GM19328 (cell line): Measurements from ENCODE around the gene RNF144A.

Experiments
- ATAC-seq: cut with Tn5 transposase; IDR thresholded peaks from one replicate; pipeline ENCODE4 v1.9.1; 2021; ENCODE audit warnings: mild to moderate bottlenecking, moderate library complexity; ENCODE audit not compliant: unreplicated experiment

The RNF144A gene

GRCh38 chr2:7071154-7071553, 153.9 kb downstream of the RNF144A start:
- ATAC-seq = no peak

- no peak for ATAC-seq
Measured at GRCh38 chr2:7071916-7072556, 154.8 kb downstream of the RNF144A start.

GRCh38 chr2:7073901-7074300, 156.7 kb downstream of the RNF144A start:
- no peak for ATAC-seq

GRCh38 chr2:7075834-7076233, 158.6 kb downstream of the RNF144A start:
- no peak for ATAC-seq

GRCh38 chr2:7077660-7078267, 160.6 kb downstream of the RNF144A start:
- ATAC-seq = no peak

GRCh38 chr2:7083580-7084509, 166.6 kb downstream of the RNF144A start:
- ATAC-seq = no peak

GRCh38 chr2:7084601-7085000, 167.4 kb downstream of the RNF144A start:
- ATAC-seq = no peak

GRCh38 chr2:7089284-7089683, 172.1 kb downstream of the RNF144A start:
- ATAC-seq = no peak

- no peak for ATAC-seq
Measured at GRCh38 chr2:7089898-7090510, 172.8 kb downstream of the RNF144A start.

GRCh38 chr2:7093376-7093775, 176.2 kb downstream of the RNF144A start:
- ATAC-seq = no peak
